ENCODE data around the gene PIP5K1B.
"Not testable (repeated sequence)": the region's sequence is repeated elsewhere in the genome, so short reads cannot be mapped to it uniquely, and the experiment has no call there.

PIP5K1B gene

GRCh38 chr9:69028754-69029153, 323.7 kb downstream of the PIP5K1B start:
- DNase-seq (ENCODE audit: low read depth), result no peak

DNA sequence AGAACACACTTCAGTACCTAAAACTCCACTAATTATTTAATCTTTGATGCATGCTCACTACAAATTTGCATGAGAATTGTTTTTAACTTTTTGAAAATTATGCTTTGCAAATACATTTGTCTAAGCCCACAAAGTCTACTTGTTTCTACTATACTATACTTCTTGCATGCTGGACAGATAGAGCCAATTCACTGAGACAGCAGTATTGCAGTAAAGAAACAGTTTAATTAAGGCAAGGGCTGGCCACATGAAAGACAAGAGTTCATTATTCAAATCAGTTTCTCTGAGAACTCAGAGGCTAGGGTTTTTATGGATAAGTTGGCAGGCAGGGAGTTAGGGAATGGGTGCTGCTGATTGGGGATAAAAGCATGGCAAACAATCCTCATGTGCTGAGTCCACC, 324.5 kb downstream of the PIP5K1B start:
- DNase-seq (ENCODE audit: low read depth), result no peak

DNA sequence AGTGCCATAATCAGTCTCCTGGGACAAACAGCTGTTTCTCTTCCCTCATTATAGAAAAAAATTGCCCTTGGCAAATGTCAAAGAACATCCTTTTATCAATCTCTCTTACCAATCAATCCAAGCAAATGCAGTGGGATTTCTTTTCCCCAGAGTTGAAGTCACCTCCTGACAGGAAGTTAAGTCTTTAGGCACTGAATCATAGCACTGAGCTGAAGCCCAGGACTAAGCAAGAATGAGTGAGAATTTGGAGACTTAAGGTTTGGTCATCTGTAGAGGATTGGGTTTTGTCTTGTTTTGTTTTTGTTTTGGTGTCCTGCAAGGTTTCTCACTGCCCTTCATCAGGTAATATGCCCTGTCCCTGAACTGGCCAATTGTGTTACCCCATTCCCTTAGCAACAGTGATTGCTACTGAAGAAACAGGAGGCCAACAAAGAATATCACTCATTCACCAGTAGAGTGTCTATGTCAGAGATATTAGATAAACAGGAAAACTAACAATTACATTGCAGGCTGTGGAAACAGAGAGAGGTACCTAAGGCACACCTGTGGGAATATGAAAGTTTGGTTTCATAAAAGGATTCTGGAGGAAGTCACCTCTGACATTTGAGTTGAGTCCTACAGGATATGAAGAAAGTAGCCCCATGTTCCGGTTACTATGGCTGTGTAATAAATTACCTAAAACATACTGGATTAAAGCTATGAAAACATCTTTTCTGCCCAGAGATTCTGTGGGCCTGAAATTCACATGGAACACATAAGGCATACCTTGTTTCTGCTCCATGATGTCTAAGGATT, 326.0 kb downstream of the PIP5K1B start:
- DNase-seq (ENCODE audit: low read depth), result no peak

GRCh38 chr9:69034071-69034470, 329.0 kb downstream of the PIP5K1B start:
- no peak for DNase-seq (ENCODE audit: low read depth)

GRCh38 chr9:69035438-69036308, 330.6 kb downstream of the PIP5K1B start, which contains the start of gene FXN:
FXN (plus strand) TSS chr9:69035752; CDS start chr9:69035783, 31 bp downstream.
- peak; percentile 81 for DNase-seq (ENCODE audit: low read depth)

GRCh38 chr9:69036309-69036708, 331.3 kb downstream of the PIP5K1B start:
- no peak for DNase-seq (ENCODE audit: low read depth)

- no peak for DNase-seq (ENCODE audit: low read depth)
Measured at GRCh38 chr9:69036799-69037198, 331.8 kb downstream of the PIP5K1B start.

DNA sequence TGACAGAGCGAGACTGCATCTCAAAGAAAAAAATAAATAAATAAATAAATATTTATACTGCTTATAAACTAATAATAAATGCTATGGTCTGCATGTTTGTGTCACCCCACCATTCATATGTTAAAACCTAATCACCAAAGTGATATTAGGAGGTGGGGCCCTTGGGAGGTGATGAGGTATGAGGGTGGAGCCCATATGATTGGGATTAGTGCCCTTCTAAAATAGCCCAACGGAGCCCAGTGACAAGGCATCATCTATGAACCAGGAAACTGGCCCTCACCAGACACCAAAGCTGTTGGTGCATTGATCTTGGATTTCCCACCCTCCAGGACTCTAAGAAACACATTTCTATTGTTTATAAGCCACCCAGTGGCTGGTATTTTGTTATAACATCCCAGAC, 335.6 kb downstream of the PIP5K1B start:
- no peak for DNase-seq (ENCODE audit: low read depth)

DNA sequence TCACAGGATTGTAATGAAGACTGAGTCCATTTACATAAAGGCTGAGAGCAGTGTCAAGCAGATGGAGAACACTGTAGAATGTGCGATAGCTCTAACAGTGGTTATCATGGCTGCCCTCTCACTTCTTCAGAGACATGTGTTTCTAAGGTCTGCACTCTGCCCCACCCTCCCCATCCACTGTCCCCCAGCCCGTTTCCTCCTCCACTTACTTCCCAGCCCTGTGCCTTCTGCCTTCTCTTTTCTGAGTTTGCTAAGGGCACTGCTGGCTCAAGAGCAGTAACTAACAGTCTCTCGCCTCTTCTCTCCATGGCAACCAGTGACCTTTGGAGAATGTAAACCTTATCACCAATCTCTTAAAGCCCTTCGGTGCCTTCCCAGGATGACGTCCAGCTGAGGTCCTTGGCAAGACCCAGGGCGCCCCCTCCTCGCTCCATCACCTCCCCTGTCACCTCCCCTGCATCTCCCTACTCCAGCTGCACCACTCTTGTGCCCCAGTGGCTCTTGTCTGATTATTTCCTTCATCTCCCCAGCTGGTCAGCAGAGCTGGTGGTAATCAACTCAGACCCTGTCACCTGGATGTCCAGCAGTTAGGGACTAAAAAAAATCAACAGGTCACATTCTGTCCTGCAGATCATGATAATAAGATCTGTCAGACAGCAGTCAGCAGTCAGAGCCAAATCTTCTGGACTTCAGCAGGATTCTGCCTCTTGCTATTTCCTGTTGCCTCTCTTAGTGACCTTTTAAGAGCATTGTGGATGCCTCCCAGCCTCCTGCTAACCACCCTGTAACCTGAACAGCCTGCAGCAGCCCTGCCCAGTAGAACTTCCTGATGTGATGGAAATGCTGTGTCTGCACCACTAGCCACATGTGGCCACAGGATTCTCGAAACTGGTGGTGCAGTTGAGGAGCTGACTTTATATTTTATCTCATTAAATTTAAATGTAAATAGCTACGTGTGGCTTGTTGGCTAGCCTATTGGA, 339.5 kb downstream of the PIP5K1B start:
- no peak for DNase-seq (ENCODE audit: low read depth)

GRCh38 chr9:69045821-69046220, 340.8 kb downstream of the PIP5K1B start:
- no peak for DNase-seq (ENCODE audit: low read depth)

DNA sequence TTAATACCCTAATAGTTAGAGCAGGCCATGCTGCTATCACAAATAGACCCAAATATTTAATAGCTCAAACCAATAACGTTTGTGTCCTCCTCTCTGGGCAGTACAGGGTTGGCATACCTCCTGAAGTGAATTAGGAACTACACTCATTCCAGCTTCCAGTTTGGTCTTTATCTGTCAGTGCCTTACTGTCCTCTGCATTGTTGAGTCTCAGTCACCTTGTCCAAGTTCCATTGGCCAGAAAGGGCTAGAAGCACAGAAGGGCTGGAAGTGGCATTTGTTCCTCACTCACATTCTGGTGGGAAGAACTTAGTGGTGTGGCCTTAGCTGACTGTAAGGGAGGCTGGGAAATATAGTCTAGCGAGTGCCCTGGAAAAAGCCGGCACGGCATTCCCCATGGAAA, 341.7 kb downstream of the PIP5K1B start:
- DNase-seq (ENCODE audit: low read depth), result no peak

DNA sequence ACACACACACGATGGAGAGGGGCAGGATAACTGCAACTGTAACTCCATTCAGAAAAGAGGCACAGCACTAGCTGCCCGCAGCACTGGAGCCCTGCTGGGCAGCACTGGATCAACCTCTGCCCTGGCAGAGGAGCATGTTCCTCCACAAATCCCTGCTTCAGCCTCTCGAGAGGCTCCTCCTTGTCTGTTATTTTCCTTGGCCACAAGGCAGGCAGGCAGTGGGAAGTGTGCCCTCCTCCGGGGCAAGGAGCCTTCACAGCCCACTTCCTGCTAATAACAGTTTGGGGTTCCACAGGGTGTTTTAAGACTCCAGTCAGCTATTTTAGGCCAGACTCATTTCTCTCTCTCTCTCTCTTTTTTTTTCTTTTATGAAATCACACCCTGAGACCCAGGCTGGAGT, 342.3 kb downstream of the PIP5K1B start:
- no peak for DNase-seq (ENCODE audit: low read depth)

DNA sequence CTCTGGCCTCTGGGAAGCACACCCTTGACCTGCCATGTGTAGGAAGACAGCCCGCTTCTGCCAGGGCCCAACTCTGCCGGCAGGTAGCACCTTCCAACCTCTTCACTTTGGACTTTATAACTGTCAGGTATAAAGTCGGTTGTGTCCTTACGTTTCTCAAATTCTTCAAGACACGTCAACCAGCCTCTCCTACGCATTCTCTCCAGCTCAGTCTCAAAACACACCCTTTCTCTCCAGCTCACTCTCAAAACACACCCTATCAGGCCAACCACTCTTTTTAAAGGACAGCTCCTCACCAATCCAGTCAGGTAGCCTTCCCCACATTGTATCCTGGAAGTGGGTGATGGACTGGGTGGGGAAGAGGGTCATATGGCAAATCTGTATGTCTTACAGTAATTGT, 344.1 kb downstream of the PIP5K1B start:
- DNase-seq (ENCODE audit: low read depth), result no peak

DNA sequence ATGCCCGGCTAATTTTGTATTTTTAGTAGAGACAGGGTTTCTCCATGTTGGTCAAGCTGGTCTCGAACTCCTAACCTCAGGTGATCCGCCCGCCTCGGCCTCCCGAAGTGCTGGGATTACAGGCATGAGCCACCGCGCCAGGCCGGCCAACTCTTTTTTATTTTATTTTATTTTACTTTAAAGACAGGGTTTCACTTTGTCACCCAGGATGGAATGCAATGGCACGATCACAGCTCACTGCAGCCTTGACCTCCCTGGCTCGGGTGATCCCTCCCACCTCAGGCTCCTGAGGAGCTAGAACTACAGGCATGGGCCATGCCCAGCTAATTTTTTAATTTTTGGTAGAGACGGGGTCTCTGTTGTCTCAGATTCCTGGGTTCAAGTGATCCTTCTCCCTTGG, 345.9 kb downstream of the PIP5K1B start:
- DNase-seq (ENCODE audit: low read depth), result not testable (repeated sequence)

GRCh38 chr9:69054989-69055388, 349.9 kb downstream of the PIP5K1B start:
- DNase-seq (ENCODE audit: low read depth), result no peak

- no peak for DNase-seq (ENCODE audit: low read depth)
Measured at GRCh38 chr9:69056191-69056815, 351.3 kb downstream of the PIP5K1B start.

GRCh38 chr9:69058101-69058500, 353.1 kb downstream of the PIP5K1B start:
- no peak for DNase-seq (ENCODE audit: low read depth)

Data from activated T-cell treated with anti-CD3 and anti-CD28 coated beads for 48 hours (primary cell).